Left lung (tissue), 10 donors: ENCODE results near the gene IL17RE. TPM values are rescaled to one million over a fixed set of nuclear protein-coding genes. Genes with fewer than 3 reads are reported as not detected.

Experiments used
- ATAC-seq: fragments of 200-7000 bp; cut with Tn5 transposase; one replicate; pipeline ENCODE4 v1.9.1; 2020; ENCODE audit warnings: moderate library complexity
- DNase-seq, 4 donors: peaks; one replicate each; pipeline ENCODE4 v3.0.0-alpha.2; 2013 to 2020
- H3K27ac ChIP-seq, 2 donors: fragments of 200-600 bp; sonication (generic) in 1 of 2; one replicate each; pipeline versions ENCODE4 v1.5.0 to v1.8.0; 2020 to 2021
- H3K27me3 ChIP-seq, 2 donors: fragments of 200-600 bp; sonication (generic) in 1 of 2; one replicate each; pipeline versions ENCODE4 v1.5.0 to v1.8.0; 2020 to 2021
- H3K36me3 ChIP-seq, 2 donors: fragments of 200-600 bp; sonication (generic) in 1 of 2; one replicate each; pipeline versions ENCODE4 v1.5.0 to v1.8.0; 2020 to 2021
- H3K4me1 ChIP-seq, 2 donors: fragments of 200-600 bp; one replicate each; pipeline ENCODE4 v1.8.0; 2021
- H3K4me3 ChIP-seq, 2 donors: fragments of 200-600 bp; sonication (generic) in 1 of 2; one replicate each; pipeline versions ENCODE4 v1.5.0 to v1.8.0; 2020 to 2021; ENCODE audit warnings: mild to moderate bottlenecking in 1 of 2
- H3K9me3 ChIP-seq, 2 donors: fragments of 200-600 bp; sonication (generic) in 1 of 2; one replicate each; pipeline versions ENCODE4 v1.5.0 to v1.8.0; 2020 to 2021
- CTCF ChIP-seq, 2 donors: fragments of 200-600 bp; sonication (generic) in 1 of 2; IDR thresholded peaks; one replicate each; pipeline versions ENCODE4 v1.5.0 to v1.8.0; 2021; ENCODE audit warnings: antibody characterized with exemption in 2 of 2
- intact Hi-C, 2 donors: fragments of 100-400 bp; cut with DNase I; formaldehyde crosslinking; loops; one replicate each; pipeline versions ENCODE4 v1.11.2 to v1.14.2; 2022
- polyA plus RNA-seq, 6 donors: library from polyadenylated mRNA; unstranded; fragments of 120-200 nt; gene quantifications; one replicate each; pipeline ENCODE4 v1.2.1, GENCODE V29; 2013; ENCODE audit not compliant: insufficient read length in 6 of 6
- total RNA-seq, 2 donors: library from RNA; stranded (reverse); fragmentation: NEBNext Ultra II Directional; extraction: Animal tissue kit (Norgen Biotek cat#: 25700); gene quantifications; one replicate each; pipeline ENCODE4 v1.2.1, GENCODE V29; 2021
- donor health status: DM: no; HTN: yes; CAD: no.
- donor health status: DM: no; HTN: no; CAD: no.

Gene IL17RE
- total and polyA plus RNA-seq, 8 donors, result 14.4 to 108 (median 80.5) TPM

- DNase-seq (no peak), ATAC-seq (no peak)
- intact Hi-C loops, result no loop called here
- H3K4me3 ChIP-seq, result no peak overlapping the region
- H3K36me3 ChIP-seq, result no peaks in the 10 kb centered on the region
- H3K27me3 ChIP-seq, result no peaks in the 10 kb centered on the region
- no peak overlapping the region for H3K27ac ChIP-seq
- no peaks in the 10 kb centered on the region for H3K4me1 ChIP-seq
- no peaks in the 10 kb centered on the region for H3K9me3 ChIP-seq
- no peak for TF ChIP-seq CTCF (IDR thresholded peaks at IDR 0.05)
Observed at GRCh38 chr3:9876991-9877390, 25.7 kb upstream of the IL17RE start.

GRCh38 chr3:9878700-9879099, 23.9 kb upstream of the IL17RE start:
- DNase-seq, result no peak
- no peak overlapping the region for H3K4me3 ChIP-seq
- H3K9me3 ChIP-seq, result no peaks in the 10 kb centered on the region
- TF ChIP-seq CTCF (IDR thresholded peaks at IDR 0.05), result no peak
- no peaks in the 10 kb centered on the region for H3K36me3 ChIP-seq
- no peaks in the 10 kb centered on the region for H3K27me3 ChIP-seq
- no peak for ATAC-seq
- H3K27ac ChIP-seq, result no peak overlapping the region
- intact Hi-C loops, result no loop called here
- H3K4me1 ChIP-seq, result no peaks in the 10 kb centered on the region

- no peak within 1 kb of the TSS for H3K27ac ChIP-seq
- intact Hi-C loops, result no loop called here
- no peak within 1 kb of the TSS for H3K4me3 ChIP-seq
- ATAC-seq (no peak), DNase-seq (no peak)
- H3K4me1 ChIP-seq, result no peaks in the 10 kb centered on the region
- TF ChIP-seq CTCF (IDR thresholded peaks at IDR 0.05), result no peak
- no peaks in the 10 kb centered on the region for H3K27me3 ChIP-seq
- no peaks in the 10 kb centered on the region for H3K9me3 ChIP-seq
- H3K36me3 ChIP-seq, result no peaks in the 10 kb centered on the region
Observed at GRCh38 chr3:9879830-9880549, 22.7 kb upstream of the IL17RE start, which contains the start of gene CIDEC. TSS of gene CIDEC (minus strand) at chr3:9880253. CDS start at chr3:9878486, 1,767 bp downstream.

- ATAC-seq (no peak), DNase-seq (no peak)
- no peak overlapping the region for H3K4me3 ChIP-seq
- intact Hi-C loops, result no loop called here
- no peaks in the 10 kb centered on the region for H3K36me3 ChIP-seq
- TF ChIP-seq CTCF (IDR thresholded peaks at IDR 0.05), result no peak
- no peaks in the 10 kb centered on the region for H3K4me1 ChIP-seq
- H3K9me3 ChIP-seq, result no peaks in the 10 kb centered on the region
- no peaks in the 10 kb centered on the region for H3K27me3 ChIP-seq
- H3K27ac ChIP-seq, result no peak overlapping the region
Observed at GRCh38 chr3:9881441-9881840, 21.2 kb upstream of the IL17RE start.

- intact Hi-C loops, result no loop called here
- no peak for ATAC-seq
Observed at GRCh38 chr3:9883706-9884554, 18.7 kb upstream of the IL17RE start.

More at GRCh38 chr3:9883706-9884554, 18.7 kb upstream of the IL17RE start:
- no peak for TF ChIP-seq CTCF (IDR thresholded peaks at IDR 0.05)
- H3K4me3 ChIP-seq, result no peak overlapping the region
- H3K27ac ChIP-seq, result no peak overlapping the region
- no peaks in the 10 kb centered on the region for H3K4me1 ChIP-seq
- H3K27me3 ChIP-seq, result no peaks in the 10 kb centered on the region
- H3K36me3 ChIP-seq, result no peaks in the 10 kb centered on the region
- H3K9me3 ChIP-seq, result no peaks in the 10 kb centered on the region
- DNase-seq, result no peak
